Central memory CD8-positive, alpha-beta T cell (primary cell): Measurements from ENCODE around the gene APLNR.
"Not testable (repeated sequence)": the region's sequence is repeated elsewhere in the genome, so short reads cannot be mapped to it uniquely, and the experiment has no call there.

Experiments used
- ATAC-seq: fragments of 150-1000 bp; cut with Tn5 transposase; replicated peaks from 2 replicates; pipeline ENCODE4 v1.10.0; 2022; ENCODE audit warnings: mild to moderate bottlenecking, moderate FRiP score, moderate number of reproducible peaks; ENCODE audit not compliant: poor library complexity, severe bottlenecking; ENCODE audit errors: extremely low read depth
- DNase-seq, 2 donors: peaks; one replicate each; pipeline ENCODE4 v3.0.0; 2021; ENCODE audit warnings: low spot score in 2 of 2
- H3K27ac Mint-ChIP-seq: one replicate; pipeline ENCODE4 v1.8.0; 2022; ENCODE audit warnings: low read depth, mild to moderate bottlenecking, moderate library complexity, mixed read lengths
- H3K27me3 Mint-ChIP-seq: one replicate; pipeline ENCODE4 v1.8.0; 2022; ENCODE audit warnings: mixed read lengths
- H3K36me3 Mint-ChIP-seq: one replicate; pipeline ENCODE4 v1.8.0; 2022; ENCODE audit warnings: mild to moderate bottlenecking, moderate library complexity, mixed read lengths; ENCODE audit not compliant: insufficient read depth
- H3K4me1 Mint-ChIP-seq: one replicate; pipeline ENCODE4 v1.8.0; 2022; ENCODE audit warnings: mixed read lengths
- H3K4me3 Mint-ChIP-seq: one replicate; pipeline ENCODE4 v1.8.0; 2022; ENCODE audit warnings: mild to moderate bottlenecking, moderate library complexity, mixed read lengths
- H3K9me3 Mint-ChIP-seq: one replicate; pipeline ENCODE4 v1.8.0; 2022; ENCODE audit warnings: mixed read lengths

Gene APLNR

GRCh38 chr11:57237204-57237681, at the start of gene APLNR:
APLNR (minus strand) TSS chr11:57237250; CDS start chr11:57237004, 246 bp downstream.
- Mint-ChIP-seq H3K4me1 (peaks cover 6% of the 10 kb centered on the region), H3K27ac (no peak within 1 kb of the TSS), H3K9me3 (no peaks in the 10 kb centered on the region), H3K27me3 (peaks cover 74% of the 10 kb centered on the region), H3K4me3 (no peak within 1 kb of the TSS), H3K36me3 (no peaks in the 10 kb centered on the region)
- no peak for ATAC-seq
- DNase-seq = no peak

- no peak for ATAC-seq
- H3K27ac Mint-ChIP-seq = no peak overlapping the region
- H3K9me3 Mint-ChIP-seq = no peaks in the 10 kb centered on the region
- H3K36me3 Mint-ChIP-seq = no peaks in the 10 kb centered on the region
- no peak for DNase-seq
- peaks cover 15% of the 10 kb centered on the region for H3K27me3 Mint-ChIP-seq
- H3K4me3 Mint-ChIP-seq = no peak overlapping the region
- no peaks in the 10 kb centered on the region for H3K4me1 Mint-ChIP-seq
Measured at GRCh38 chr11:57283231-57283990, 46.4 kb upstream of the APLNR start.

GRCh38 chr11:57281546-57281945, 44.5 kb upstream of the APLNR start:
- not testable (repeated sequence) for DNase-seq, H3K36me3 Mint-ChIP-seq, H3K9me3 Mint-ChIP-seq, H3K27ac Mint-ChIP-seq, H3K4me1 Mint-ChIP-seq, H3K4me3 Mint-ChIP-seq, ATAC-seq
- H3K27me3 Mint-ChIP-seq = peaks cover 21% of the 10 kb centered on the region

- H3K27ac Mint-ChIP-seq = no peak overlapping the region
- H3K4me3 Mint-ChIP-seq = no peak overlapping the region
- ATAC-seq = no peak
- peaks cover 5% of the 10 kb centered on the region for H3K4me1 Mint-ChIP-seq
- H3K9me3 Mint-ChIP-seq = no peaks in the 10 kb centered on the region
- no peak for DNase-seq
- H3K27me3 Mint-ChIP-seq = peaks cover 29% of the 10 kb centered on the region
- H3K36me3 Mint-ChIP-seq = no peaks in the 10 kb centered on the region
Measured at GRCh38 chr11:57279116-57279515, 42.1 kb upstream of the APLNR start.

GRCh38 chr11:57278721-57279095, 41.7 kb upstream of the APLNR start:
- no peak for ATAC-seq
- Mint-ChIP-seq H3K4me3 (no peak overlapping the region), H3K4me1 (peaks cover 5% of the 10 kb centered on the region), H3K36me3 (no peaks in the 10 kb centered on the region), H3K27ac (no peak overlapping the region), H3K9me3 (no peaks in the 10 kb centered on the region), H3K27me3 (peaks cover 33% of the 10 kb centered on the region)
- no peak for DNase-seq

GRCh38 chr11:57277845-57278720, 41.0 kb upstream of the APLNR start:
- no peak overlapping the region for H3K27ac Mint-ChIP-seq
- peaks cover 5% of the 10 kb centered on the region for H3K4me1 Mint-ChIP-seq
- no peak for DNase-seq

GRCh38 chr11:57276971-57277675, 40.1 kb upstream of the APLNR start:
- Mint-ChIP-seq H3K4me1 (peaks cover 5% of the 10 kb centered on the region), H3K9me3 (peaks cover 6% of the 10 kb centered on the region), H3K36me3 (no peaks in the 10 kb centered on the region), H3K4me3 (no peak overlapping the region), H3K27me3 (peaks cover 33% of the 10 kb centered on the region), H3K27ac (no peak overlapping the region)
- ATAC-seq = no peak
- DNase-seq = no peak

More at GRCh38 chr11:57277845-57278720, 41.0 kb upstream of the APLNR start:
- ATAC-seq = no peak
- Mint-ChIP-seq H3K36me3 (no peaks in the 10 kb centered on the region), H3K9me3 (peaks cover 4% of the 10 kb centered on the region), H3K27me3 (peaks cover 33% of the 10 kb centered on the region), H3K4me3 (no peak overlapping the region)

GRCh38 chr11:57276169-57276970, 39.3 kb upstream of the APLNR start:
- DNase-seq (no peak), ATAC-seq (no peak)
- peaks cover 5% of the 10 kb centered on the region for H3K4me1 Mint-ChIP-seq
- H3K27me3 Mint-ChIP-seq = peaks cover 38% of the 10 kb centered on the region
- no peaks in the 10 kb centered on the region for H3K36me3 Mint-ChIP-seq
- H3K9me3 Mint-ChIP-seq = peaks cover 6% of the 10 kb centered on the region
- no peak overlapping the region for H3K27ac Mint-ChIP-seq
- H3K4me3 Mint-ChIP-seq = no peak overlapping the region

- ATAC-seq (no peak), DNase-seq (no peak)
- H3K9me3 Mint-ChIP-seq = peaks cover 6% of the 10 kb centered on the region
- H3K4me1 Mint-ChIP-seq = peaks cover 5% of the 10 kb centered on the region
- H3K4me3 Mint-ChIP-seq = no peak overlapping the region
- H3K27ac Mint-ChIP-seq = no peak overlapping the region
- no peaks in the 10 kb centered on the region for H3K36me3 Mint-ChIP-seq
- H3K27me3 Mint-ChIP-seq = peaks cover 46% of the 10 kb centered on the region
Measured at GRCh38 chr11:57275582-57275981, 38.5 kb upstream of the APLNR start.

GRCh38 chr11:57274904-57275498, 38.0 kb upstream of the APLNR start:
- Mint-ChIP-seq H3K36me3 (no peaks in the 10 kb centered on the region), H3K9me3 (peaks cover 6% of the 10 kb centered on the region), H3K4me3 (no peak overlapping the region), H3K27me3 (peaks cover 52% of the 10 kb centered on the region), H3K4me1 (peaks cover 5% of the 10 kb centered on the region), H3K27ac (no peak overlapping the region)
- no peak for ATAC-seq
- no peak for DNase-seq

GRCh38 chr11:57273448-57274058, 36.5 kb upstream of the APLNR start:
- no peak overlapping the region for H3K27ac Mint-ChIP-seq
- H3K4me1 Mint-ChIP-seq = peaks cover 5% of the 10 kb centered on the region
- no peaks in the 10 kb centered on the region for H3K36me3 Mint-ChIP-seq
- ATAC-seq (no peak), DNase-seq (no peak)
- peaks cover 59% of the 10 kb centered on the region for H3K27me3 Mint-ChIP-seq
- peaks cover 6% of the 10 kb centered on the region for H3K9me3 Mint-ChIP-seq
- H3K4me3 Mint-ChIP-seq = no peak overlapping the region
